Left colon (tissue), 2 donors: Measurements from ENCODE around the gene LATS1. TPM values are rescaled to one million over a fixed set of nuclear protein-coding genes. Genes with fewer than 3 reads are reported as not detected.
A peak's percentile ranks its signal among the peaks of the same experiment; 100 is the strongest.

Experiments
- ATAC-seq: fragments of 200-7000 bp; cut with Tn5 transposase; one replicate; pipeline ENCODE4 v1.9.1; 2020; ENCODE audit warnings: mild to moderate bottlenecking, moderate library complexity
- DNase-seq, 2 donors: peaks; one replicate each; pipeline ENCODE4 v3.0.0-alpha.2; 2020
- intact Hi-C, 2 donors: fragments of 100-400 bp; cut with DNase I in 1 of 2; cut with micrococcal nuclease in 1 of 2; formaldehyde crosslinking; loops; one replicate each; pipeline versions ENCODE4 v1.11.2 to v1.14.0; 2022; cut with DNase I, micrococcal nuclease
- total RNA-seq, 2 donors: library from RNA; stranded (reverse); fragmentation: NEBNext Ultra II Directional; extraction: Animal tissue kit (Norgen Biotek cat#: 25700); gene quantifications; one replicate each; pipeline ENCODE4 v1.2.1, GENCODE V29; 2021
- donor health status: DM: no; HTN: no; CAD: no.
- donor health status: DM: yes; HTN: yes; CAD: no.

LATS1 gene
- total RNA-seq, 2 donors from 2014 or later: 21.7 to 22.7 TPM

- no peak for DNase-seq
- no peak for ATAC-seq
- intact Hi-C loops: no loop called here
These were observed 15.3 kb upstream of the LATS1 start for GRCh38 chr6:149733089-149733720.

- ATAC-seq (no peak), DNase-seq (no peak)
- intact Hi-C loops: no loop called here
These were observed 11.9 kb upstream of the LATS1 start for GRCh38 chr6:149729824-149730223.

GRCh38 chr6:149728499-149729234 lies 10.8 kb upstream of the LATS1 start:
- DNase-seq (no peak), ATAC-seq (no peak)
- intact Hi-C loops: no loop called here

GRCh38 chr6:149727793-149728498 lies 10.0 kb upstream of the LATS1 start:
- DNase-seq (no peak), ATAC-seq (no peak)
- intact Hi-C loops: no loop called here

- intact Hi-C loops: no loop called here
- ATAC-seq: no peak
- no peak for DNase-seq
These were observed 7.9 kb upstream of the LATS1 start for GRCh38 chr6:149725785-149726184.

GRCh38 chr6:149723771-149724417 lies 6.0 kb upstream of the LATS1 start:
- intact Hi-C loops: no loop called here
- peak; percentile 99 for ATAC-seq
- DNase-seq: peak; percentile 42 to 46

GRCh38 chr6:149723262-149723661 lies 5.4 kb upstream of the LATS1 start:
- ATAC-seq: no peak
- intact Hi-C loops: no loop called here
- DNase-seq: no peak

- intact Hi-C loops: loop anchor here in 1 of 2 donors (10.0 kb wide), 1 partner anchor 205 kb away; the partner anchor contains the start of gene RAET1G
- no peak for ATAC-seq
- no peak for DNase-seq
These were observed 1.6 kb upstream of the LATS1 start for GRCh38 chr6:149719531-149719930.

GRCh38 chr6:149717255-149717587 lies 680 bp downstream of the LATS1 start:
- intact Hi-C loops: loop anchor here in 1 of 2 donors (10.0 kb wide), 1 partner anchor 208 kb away; the partner anchor contains the start of gene RAET1G
- DNase-seq (no peak), ATAC-seq (no peak)

- intact Hi-C loops: loop anchor here in 1 of 2 donors (10.0 kb wide), 1 partner anchor 208 kb away; the partner anchor contains the start of gene RAET1G
- ATAC-seq (no peak), DNase-seq (no peak)
These were observed 1.5 kb downstream of the LATS1 start for GRCh38 chr6:149716181-149716963.

GRCh38 chr6:149714442-149714841 lies 3.5 kb downstream of the LATS1 start:
- no peak for DNase-seq
- intact Hi-C loops: loop anchor here in 1 of 2 donors (10.0 kb wide), 1 partner anchor 210 kb away; the partner anchor contains the start of gene RAET1G
- ATAC-seq: no peak

- DNase-seq (no peak), ATAC-seq (no peak)
- intact Hi-C loops: loop anchor here in 1 of 2 donors (10.0 kb wide), 1 partner anchor 213 kb away; the partner anchor contains the start of gene RAET1G
These were observed 6.2 kb downstream of the LATS1 start for GRCh38 chr6:149711711-149712110.

- intact Hi-C loops: no loop called here
- ATAC-seq (no peak), DNase-seq (no peak)
These were observed 16.2 kb downstream of the LATS1 start for GRCh38 chr6:149701714-149702113.

GRCh38 chr6:149699150-149699549 lies 18.8 kb downstream of the LATS1 start:
- intact Hi-C loops: no loop called here
- DNase-seq: no peak
- ATAC-seq: no peak

GRCh38 chr6:149698175-149698574 lies 19.7 kb downstream of the LATS1 start:
- DNase-seq: no peak
- intact Hi-C loops: no loop called here
- no peak for ATAC-seq

GRCh38 chr6:149696901-149697300 lies 21.0 kb downstream of the LATS1 start:
- intact Hi-C loops: no loop called here
- DNase-seq (no peak), ATAC-seq (no peak)

GRCh38 chr6:149694921-149695320 lies 23.0 kb downstream of the LATS1 start:
- DNase-seq (no peak), ATAC-seq (no peak)
- intact Hi-C loops: no loop called here

GRCh38 chr6:149691201-149691600 lies 26.7 kb downstream of the LATS1 start:
- ATAC-seq: no peak
- intact Hi-C loops: no loop called here
- no peak for DNase-seq

GRCh38 chr6:149686230-149686629 lies 31.7 kb downstream of the LATS1 start:
- ATAC-seq: no peak
- DNase-seq: no peak
- intact Hi-C loops: no loop called here
